ENCODE measurements around the gene MS4A3. TPM values are rescaled to one million over a fixed set of nuclear protein-coding genes. Genes with fewer than 3 reads are reported as not detected.

Gene MS4A3
- total and polyA plus RNA-seq, 9 of the 15 experiments (the other 6 are each of a cell fraction or from before 2014, with no cell fraction given) = 3.4 to 94.5 (median 58.8) TPM

GRCh38 chr11:60078745-60079144 is 22.3 kb downstream of the MS4A3 start (continued):
- TF ChIP-seq, protein P1, sequence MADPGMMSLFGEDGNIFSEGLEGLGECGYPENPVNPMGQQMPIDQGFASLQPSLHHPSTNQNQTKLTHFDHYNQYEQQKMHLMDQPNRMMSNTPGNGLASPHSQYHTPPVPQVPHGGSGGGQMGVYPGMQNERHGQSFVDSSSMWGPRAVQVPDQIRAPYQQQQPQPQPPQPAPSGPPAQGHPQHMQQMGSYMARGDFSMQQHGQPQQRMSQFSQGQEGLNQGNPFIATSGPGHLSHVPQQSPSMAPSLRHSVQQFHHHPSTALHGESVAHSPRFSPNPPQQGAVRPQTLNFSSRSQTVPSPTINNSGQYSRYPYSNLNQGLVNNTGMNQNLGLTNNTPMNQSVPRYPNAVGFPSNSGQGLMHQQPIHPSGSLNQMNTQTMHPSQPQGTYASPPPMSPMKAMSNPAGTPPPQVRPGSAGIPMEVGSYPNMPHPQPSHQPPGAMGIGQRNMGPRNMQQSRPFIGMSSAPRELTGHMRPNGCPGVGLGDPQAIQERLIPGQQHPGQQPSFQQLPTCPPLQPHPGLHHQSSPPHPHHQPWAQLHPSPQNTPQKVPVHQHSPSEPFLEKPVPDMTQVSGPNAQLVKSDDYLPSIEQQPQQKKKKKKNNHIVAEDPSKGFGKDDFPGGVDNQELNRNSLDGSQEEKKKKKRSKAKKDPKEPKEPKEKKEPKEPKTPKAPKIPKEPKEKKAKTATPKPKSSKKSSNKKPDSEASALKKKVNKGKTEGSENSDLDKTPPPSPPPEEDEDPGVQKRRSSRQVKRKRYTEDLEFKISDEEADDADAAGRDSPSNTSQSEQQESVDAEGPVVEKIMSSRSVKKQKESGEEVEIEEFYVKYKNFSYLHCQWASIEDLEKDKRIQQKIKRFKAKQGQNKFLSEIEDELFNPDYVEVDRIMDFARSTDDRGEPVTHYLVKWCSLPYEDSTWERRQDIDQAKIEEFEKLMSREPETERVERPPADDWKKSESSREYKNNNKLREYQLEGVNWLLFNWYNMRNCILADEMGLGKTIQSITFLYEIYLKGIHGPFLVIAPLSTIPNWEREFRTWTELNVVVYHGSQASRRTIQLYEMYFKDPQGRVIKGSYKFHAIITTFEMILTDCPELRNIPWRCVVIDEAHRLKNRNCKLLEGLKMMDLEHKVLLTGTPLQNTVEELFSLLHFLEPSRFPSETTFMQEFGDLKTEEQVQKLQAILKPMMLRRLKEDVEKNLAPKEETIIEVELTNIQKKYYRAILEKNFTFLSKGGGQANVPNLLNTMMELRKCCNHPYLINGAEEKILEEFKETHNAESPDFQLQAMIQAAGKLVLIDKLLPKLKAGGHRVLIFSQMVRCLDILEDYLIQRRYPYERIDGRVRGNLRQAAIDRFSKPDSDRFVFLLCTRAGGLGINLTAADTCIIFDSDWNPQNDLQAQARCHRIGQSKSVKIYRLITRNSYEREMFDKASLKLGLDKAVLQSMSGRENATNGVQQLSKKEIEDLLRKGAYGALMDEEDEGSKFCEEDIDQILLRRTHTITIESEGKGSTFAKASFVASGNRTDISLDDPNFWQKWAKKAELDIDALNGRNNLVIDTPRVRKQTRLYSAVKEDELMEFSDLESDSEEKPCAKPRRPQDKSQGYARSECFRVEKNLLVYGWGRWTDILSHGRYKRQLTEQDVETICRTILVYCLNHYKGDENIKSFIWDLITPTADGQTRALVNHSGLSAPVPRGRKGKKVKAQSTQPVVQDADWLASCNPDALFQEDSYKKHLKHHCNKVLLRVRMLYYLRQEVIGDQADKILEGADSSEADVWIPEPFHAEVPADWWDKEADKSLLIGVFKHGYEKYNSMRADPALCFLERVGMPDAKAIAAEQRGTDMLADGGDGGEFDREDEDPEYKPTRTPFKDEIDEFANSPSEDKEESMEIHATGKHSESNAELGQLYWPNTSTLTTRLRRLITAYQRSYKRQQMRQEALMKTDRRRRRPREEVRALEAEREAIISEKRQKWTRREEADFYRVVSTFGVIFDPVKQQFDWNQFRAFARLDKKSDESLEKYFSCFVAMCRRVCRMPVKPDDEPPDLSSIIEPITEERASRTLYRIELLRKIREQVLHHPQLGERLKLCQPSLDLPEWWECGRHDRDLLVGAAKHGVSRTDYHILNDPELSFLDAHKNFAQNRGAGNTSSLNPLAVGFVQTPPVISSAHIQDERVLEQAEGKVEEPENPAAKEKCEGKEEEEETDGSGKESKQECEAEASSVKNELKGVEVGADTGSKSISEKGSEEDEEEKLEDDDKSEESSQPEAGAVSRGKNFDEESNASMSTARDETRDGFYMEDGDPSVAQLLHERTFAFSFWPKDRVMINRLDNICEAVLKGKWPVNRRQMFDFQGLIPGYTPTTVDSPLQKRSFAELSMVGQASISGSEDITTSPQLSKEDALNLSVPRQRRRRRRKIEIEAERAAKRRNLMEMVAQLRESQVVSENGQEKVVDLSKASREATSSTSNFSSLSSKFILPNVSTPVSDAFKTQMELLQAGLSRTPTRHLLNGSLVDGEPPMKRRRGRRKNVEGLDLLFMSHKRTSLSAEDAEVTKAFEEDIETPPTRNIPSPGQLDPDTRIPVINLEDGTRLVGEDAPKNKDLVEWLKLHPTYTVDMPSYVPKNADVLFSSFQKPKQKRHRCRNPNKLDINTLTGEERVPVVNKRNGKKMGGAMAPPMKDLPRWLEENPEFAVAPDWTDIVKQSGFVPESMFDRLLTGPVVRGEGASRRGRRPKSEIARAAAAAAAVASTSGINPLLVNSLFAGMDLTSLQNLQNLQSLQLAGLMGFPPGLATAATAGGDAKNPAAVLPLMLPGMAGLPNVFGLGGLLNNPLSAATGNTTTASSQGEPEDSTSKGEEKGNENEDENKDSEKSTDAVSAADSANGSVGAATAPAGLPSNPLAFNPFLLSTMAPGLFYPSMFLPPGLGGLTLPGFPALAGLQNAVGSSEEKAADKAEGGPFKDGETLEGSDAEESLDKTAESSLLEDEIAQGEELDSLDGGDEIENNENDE (IDR thresholded peaks at IDR 0.05; ENCODE audit: low read depth, low read length) = no peak
- TF ChIP-seq TCF7 (IDR thresholded peaks at IDR 0.05; ENCODE audit: borderline replicate concordance) (no peak), ZBTB12 (CRISPR knock-in tag; IDR thresholded peaks at IDR 0.05) (no peak), TAL1 (IDR thresholded peaks at IDR 0.05) (peak; percentile 18; the same call in 1 of the 2 replicates), WHSC1 (IDR thresholded peaks at IDR 0.05; ENCODE audit: low read length) (no peak), MAFK (IDR thresholded peaks at IDR 0.05; ENCODE audit: low read length) (no peak), SREBF1 (IDR thresholded peaks at IDR 0.05; ENCODE audit: borderline replicate concordance, low read depth, low read length) (no peak), CBX5 (IDR thresholded peaks at IDR 0.05; ENCODE audit: borderline replicate concordance, low read depth) (no peak), FOXK2 (conservative IDR thresholded peaks at IDR 0.05 in 1 of 2, IDR thresholded peaks at IDR 0.05 in 1 of 2; ENCODE audit: low read depth in 2 of 2) (no peak)

All from K562 (cell line).